ENCODE measurements around the gene DLG2. TPM values are rescaled to one million over a fixed set of nuclear protein-coding genes. Genes with fewer than 3 reads are reported as not detected.

The DLG2 gene
- total and polyA plus RNA-seq, 9 of the 15 experiments (the other 6 are each of a cell fraction or from before 2014, with no cell fraction given) = 0.52 to 1.6 (median 0.95) TPM

GRCh38 chr11:83933008-83933407 is 1694.1 kb downstream of the DLG2 start:
- ChIA-PET CTCF (ENCODE audit: low intra/inter-chr PET ratio) (no interaction called here), POLR2A (no interaction called here)
- in situ Hi-C loops (cut with MboI) = no loop called here
- Histone ChIP-seq H3K9ac (ENCODE audit: insufficient read depth in 1 of 2, low read depth in 2 of 2, low read length in 2 of 2) (no peak overlapping the region), H3K79me2 (ENCODE audit: control insufficient read depth, insufficient read depth, low read length) (no peaks in the 10 kb centered on the region), H3K9me3 (replicated peaks; ENCODE audit: control insufficient read depth, insufficient read depth, low read depth, low read length) (no peaks in the 10 kb centered on the region), H3K27ac (ENCODE audit: extremely low read depth, low read depth, low read length) (no peak overlapping the region), H3K4me3 (no peak overlapping the region), H3K4me1 (replicated peaks in 1 of 2; ENCODE audit: control insufficient read depth in 2 of 2, insufficient read depth in 2 of 2, low read length in 2 of 2) (no peaks in the 10 kb centered on the region), H3K4me2 (ENCODE audit: insufficient read depth, low read length) (no peak overlapping the region), H2AFZ (ENCODE audit: low read depth, low read length) (no peak overlapping the region), H3K9me1 (ENCODE audit: control insufficient read depth, insufficient read depth, low read length) (no peaks in the 10 kb centered on the region), H3K27me3 (ENCODE audit: control insufficient read depth in 2 of 2, insufficient read depth in 2 of 2, low read length in 2 of 2) (no peaks in the 10 kb centered on the region), H3K36me3 (ENCODE audit: control insufficient read depth, insufficient read depth, low read length) (no peaks in the 10 kb centered on the region), H4K20me1 (replicated peaks; ENCODE audit: control insufficient read depth, insufficient read depth, low read length) (no peaks in the 10 kb centered on the region)
- 0% methylated on average over 3 of the region's 3 CpGs for WGBS (ENCODE audit: insufficient coverage, low coverage, missing lambda C conversion rate)
- ATAC-seq (no peak), FAIRE-seq (no peak), DNase-seq (ENCODE audit: extremely low read depth in 1 of 4, low spot score in 3 of 4) (no peak)
- TF ChIP-seq ZNF512 (tag; IDR thresholded peaks at IDR 0.05) (no peak), NR3C1 (CRISPR knock-in tag; IDR thresholded peaks at IDR 0.05) (no peak), RAD21 (CRISPR knock-in tag; conservative IDR thresholded peaks at IDR 0.05 in 1 of 2, IDR thresholded peaks at IDR 0.05 in 1 of 2) (no peak), HMG20A (CRISPR knock-in tag; conservative IDR thresholded peaks at IDR 0.05) (no peak), HSF4 (CRISPR knock-in tag; IDR thresholded peaks at IDR 0.05; ENCODE audit: borderline replicate concordance) (no peak), ATF7 (IDR thresholded peaks at IDR 0.05) (no peak), HNRNPLL (IDR thresholded peaks at IDR 0.05; ENCODE audit: low read depth, low read length, poor library complexity, severe bottlenecking) (no peak)
- intact Hi-C loops (cut with micrococcal nuclease) = no loop called here
- no TSS peak for BruUV-seq (replicated peaks)

Measured in K562 (cell line).